Medulla oblongata (tissue), 1 donor: ENCODE measurements around the gene FGD3.

ENCODE experiments used
- DNase-seq: peaks from one replicate; pipeline ENCODE4 v3.0.0-alpha.2; 2015; ENCODE audit errors: extremely low spot score

The FGD3 gene

DNA sequence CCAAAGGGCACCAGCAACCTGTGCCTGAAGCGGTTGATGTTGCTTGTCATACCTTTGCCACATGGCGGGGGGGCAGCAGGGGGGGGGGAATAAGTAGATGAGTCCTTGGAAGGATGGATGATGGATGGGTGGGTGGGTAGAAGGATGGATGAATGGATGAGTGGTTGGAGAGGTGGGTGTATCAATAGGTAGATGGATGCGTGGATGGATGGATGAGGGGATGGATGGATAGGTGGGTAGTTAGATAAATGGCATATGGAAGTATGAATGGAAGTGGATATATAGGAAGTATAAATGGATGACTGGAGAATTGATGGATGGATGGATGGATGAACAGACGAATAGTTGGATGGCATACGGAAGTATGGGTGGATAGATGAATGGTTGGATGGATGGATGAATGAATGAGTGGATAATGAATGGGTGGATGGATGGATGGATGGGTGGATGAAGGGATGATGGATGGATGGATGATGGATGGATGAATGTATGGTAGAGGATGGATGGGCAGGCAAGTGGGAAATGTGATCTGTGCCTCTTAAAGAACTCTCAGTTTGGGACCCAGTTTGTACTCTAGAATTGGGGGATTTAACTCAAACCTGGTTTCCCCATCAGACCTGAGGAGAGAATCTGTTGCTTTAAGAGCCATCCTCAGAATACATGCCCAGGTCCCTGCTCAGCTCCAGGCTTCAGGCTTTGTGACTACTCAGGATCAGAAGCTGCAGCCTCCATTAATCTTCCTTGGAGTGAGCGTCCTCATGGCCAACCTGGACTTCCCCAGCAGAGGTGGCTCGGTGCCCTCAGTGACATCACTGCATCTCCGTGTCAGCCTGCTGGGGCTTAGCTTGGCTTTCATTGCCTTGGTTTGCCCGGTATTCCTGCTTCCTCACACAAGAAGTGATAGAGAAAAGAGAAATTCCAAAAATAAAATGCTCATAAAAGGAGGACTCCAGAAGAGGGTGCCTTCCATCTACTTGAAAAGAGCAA lies 83.6 kb downstream of the FGD3 start:
- DNase-seq: no peak

DNA sequence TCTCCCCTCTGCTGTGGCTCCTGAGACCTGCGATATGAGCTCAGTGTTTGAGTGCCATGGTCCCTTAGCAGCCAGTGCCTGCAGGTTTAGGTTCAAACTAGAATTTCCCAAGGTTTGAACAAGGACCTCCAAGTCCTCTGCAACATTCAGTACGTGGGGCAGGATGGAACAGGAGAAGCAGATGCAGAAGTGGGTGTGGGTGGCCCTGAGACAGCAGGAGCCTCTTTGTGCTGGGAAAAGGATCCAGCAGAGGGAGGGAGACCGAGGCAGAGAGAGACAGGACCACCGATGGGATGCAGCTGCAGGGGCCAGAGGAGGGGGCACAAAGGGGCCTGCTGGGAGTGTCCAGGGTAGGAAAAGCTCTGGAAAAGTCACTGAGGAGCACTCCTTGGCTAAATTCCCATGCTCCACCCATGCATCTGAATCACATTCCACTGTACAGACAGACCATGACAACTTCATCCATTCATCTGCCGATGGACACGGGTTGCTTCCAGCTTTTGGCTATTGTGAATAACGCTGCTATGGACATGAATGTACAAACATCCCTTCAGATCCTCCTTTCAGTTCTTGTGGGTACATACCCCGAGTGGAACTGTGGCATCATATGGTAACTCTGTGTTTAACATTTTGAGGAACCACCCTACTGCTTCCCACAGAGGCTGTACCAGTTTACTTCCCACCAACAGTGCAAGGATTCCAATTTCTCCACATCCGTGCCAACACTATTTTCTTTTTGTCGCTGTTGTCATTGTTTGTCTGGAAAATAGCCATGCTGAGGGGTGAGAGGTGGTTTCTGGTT lies 84.5 kb downstream of the FGD3 start:
- peak; percentile 68 for DNase-seq

GRCh38 chr9:93032545-93032944 lies 85.2 kb downstream of the FGD3 start:
- DNase-seq: no peak

GRCh38 chr9:93033531-93033930 lies 86.2 kb downstream of the FGD3 start:
- DNase-seq: no peak

GRCh38 chr9:93035106-93035660 lies 87.9 kb downstream of the FGD3 start:
- no peak for DNase-seq

DNA sequence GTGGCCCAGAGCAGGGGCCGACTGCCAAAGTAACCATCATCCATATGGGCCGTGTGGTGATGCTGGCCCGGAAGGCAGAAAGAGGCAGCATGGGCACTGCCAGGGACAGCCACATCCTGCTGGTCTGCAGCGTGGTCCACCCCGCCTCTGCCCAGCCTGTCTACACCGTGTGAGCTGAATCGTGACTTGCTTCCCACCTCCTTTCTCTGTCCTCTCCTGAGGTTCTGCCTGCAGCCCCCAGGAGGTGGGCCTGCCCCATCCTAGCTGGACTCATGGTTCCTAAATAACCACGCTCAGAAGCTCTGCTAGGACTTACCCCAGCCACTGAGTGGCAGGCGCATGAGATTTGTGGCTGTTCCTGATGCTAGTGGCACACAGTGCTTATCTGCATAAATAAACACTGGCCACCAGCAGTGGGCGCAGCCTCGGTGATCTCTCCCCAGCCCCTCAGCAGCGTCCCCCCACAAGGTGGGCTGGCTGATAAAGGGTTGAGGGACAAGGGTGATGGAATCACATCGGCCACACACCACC lies 88.6 kb downstream of the FGD3 start:
- peak; percentile 29 for DNase-seq

GRCh38 chr9:93036887-93037475 lies 89.7 kb downstream of the FGD3 start:
- no peak for DNase-seq

DNA sequence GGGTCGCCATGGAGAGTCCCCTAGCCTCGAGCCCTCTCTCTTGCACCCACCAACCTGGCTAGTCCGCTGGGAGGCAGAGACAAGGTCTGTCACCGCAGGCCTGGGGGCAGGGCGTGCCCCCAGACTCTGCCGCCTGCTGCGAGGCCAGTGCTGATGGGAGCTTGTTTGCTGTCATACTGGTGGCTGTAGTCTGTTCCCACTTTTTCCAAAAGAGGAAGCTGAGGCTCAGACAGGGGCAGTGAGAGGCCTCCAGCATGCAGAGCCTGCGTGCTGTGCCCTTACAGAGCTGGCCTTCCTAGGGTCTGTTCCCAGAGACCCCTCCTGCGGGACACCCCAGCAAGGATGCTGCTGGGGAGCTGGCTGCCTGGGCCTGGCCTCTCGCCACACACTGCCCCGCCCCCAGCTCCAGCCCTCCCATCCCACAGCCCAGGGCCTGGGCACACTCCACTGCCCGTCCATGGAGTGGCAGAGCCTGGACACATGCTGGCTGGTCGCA lies 90.2 kb downstream of the FGD3 start:
- DNase-seq: peak; percentile 63

DNA sequence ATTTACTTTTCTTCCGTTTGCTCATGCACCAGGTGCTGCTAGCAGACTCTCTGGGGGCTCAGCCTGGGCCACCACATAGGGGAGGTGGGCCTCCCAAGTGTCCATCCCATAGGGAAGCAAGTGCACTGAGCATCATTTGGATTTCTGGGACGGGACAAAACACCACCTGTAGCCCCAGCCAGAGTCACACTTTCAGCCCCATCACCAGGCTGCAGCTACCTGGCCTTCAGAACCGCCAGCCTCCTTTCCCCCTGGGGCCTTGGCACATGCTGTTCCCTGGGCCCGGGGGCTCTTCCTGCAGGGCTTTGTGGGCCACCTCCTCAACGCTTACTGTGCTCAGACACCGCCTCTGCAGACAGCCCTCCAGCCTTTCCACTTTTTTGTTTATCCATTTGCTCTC lies 91.6 kb downstream of the FGD3 start:
- no peak for DNase-seq

GRCh38 chr9:93039456-93039855 lies 92.1 kb downstream of the FGD3 start:
- no peak for DNase-seq

GRCh38 chr9:93039976-93040375 lies 92.7 kb downstream of the FGD3 start:
- DNase-seq: no peak

DNA sequence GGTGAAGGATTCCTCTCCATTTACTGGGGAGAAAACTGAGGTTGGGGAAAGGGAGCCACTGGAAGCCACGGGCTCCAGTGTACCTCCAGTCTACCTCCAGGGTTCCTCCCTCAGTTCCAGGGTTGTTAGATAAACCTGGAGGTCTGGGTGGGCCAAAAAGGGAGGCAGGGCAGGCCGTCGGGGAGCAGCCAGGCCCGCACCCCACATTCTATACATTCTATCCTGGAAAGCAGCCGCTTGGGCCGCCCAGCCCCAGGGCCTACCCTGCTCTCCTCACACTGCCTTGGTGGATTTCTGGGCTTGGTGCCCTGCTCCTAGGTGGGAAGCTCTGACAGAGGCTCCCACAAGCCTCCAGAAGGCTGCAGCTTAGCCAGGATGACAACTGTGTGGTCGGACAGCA lies 93.1 kb downstream of the FGD3 start:
- no peak for DNase-seq

- DNase-seq: peak; percentile 40
Measured at GRCh38 chr9:93041108-93041802, 93.9 kb downstream of the FGD3 start.

DNA sequence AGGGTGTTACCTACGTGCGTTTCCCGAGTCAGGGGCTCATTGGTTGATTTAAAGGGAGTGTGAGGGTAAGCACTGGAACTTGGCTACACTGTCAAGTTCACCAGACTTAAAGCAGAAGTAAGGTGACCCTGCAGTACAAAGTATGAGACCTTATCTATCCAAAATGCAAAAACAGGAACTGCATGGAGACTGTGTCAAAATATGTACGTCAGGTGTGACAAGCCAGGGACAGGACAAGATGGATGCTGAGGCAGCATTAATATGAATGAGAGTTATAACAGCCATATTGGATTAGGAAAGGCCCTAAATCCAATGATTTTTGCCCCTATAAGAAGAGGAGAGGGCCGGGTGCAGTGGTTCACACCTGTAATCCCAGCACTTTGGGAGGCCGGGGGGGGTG lies 95.8 kb downstream of the FGD3 start:
- DNase-seq: no peak

- no peak for DNase-seq
Measured at GRCh38 chr9:93045521-93045920, 98.2 kb downstream of the FGD3 start.

- no peak for DNase-seq
Measured at GRCh38 chr9:93048566-93049448, 101.5 kb downstream of the FGD3 start.

- no peak for DNase-seq
Measured at GRCh38 chr9:93049491-93049890, 102.2 kb downstream of the FGD3 start.

DNA sequence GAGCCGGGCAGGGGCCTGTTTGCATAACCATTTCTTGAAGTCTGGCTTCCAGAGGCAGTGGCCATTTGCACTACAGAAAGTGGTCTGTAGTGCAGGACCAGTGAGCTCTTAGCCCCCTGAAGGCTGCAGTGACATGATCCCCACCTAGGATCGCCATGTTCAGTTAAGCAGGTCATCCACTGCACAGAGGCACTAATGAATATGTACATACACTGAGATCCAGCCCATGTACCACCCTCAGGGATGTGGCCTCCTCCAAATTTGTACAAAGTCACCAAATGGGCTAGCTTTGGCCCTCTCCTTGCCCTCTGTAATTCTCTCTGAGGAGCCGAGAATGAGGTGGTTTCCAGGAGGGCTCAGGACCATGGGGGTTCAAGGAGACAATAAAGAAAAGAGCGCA lies 102.9 kb downstream of the FGD3 start:
- no peak for DNase-seq

DNA sequence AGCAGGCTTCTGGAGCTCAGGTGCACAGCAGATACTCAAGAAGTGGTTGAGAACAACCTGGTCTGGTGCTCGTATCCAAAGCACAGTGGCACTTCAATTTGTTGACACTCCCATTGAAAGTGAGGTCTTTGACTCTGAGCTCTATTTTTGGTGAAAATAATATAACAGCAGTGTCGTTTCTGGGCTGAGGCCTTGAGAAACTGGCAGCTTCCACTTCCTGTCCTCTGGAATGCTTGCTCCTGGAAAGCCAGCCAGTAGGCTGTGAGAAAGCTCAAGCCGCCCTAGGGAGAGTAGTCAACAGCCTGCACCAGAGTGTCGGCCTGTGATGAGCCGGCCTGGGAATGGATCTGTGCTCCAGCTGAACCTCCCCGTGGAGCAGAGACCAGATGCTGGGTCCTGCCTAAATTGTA lies 104.4 kb downstream of the FGD3 start:
- no peak for DNase-seq
